Spleen (tissue), 11 donors: ENCODE measurements around the gene GRXCR1. TPM values are rescaled to one million over a fixed set of nuclear protein-coding genes. Genes with fewer than 3 reads are reported as not detected.

ENCODE experiments used
- DNase-seq: peaks from one replicate; pipeline ENCODE4 v3.0.0-alpha.2; 2020
- H3K27ac ChIP-seq, 8 donors: fragments of 200-600 bp; sonication (generic) in 7 of 8; 1 replicate in 4 of 8; 2 replicates in 4 of 8; pipeline versions ENCODE4 v1.5.0 to v1.8.0; 2016 to 2021; ENCODE audit warnings: inconsistent platforms in 4 of 8, mild to moderate bottlenecking in 4 of 8, moderate library complexity in 1 of 8
- H3K27me3 ChIP-seq, 7 donors: fragments of 200-600 bp; sonication (generic) in 6 of 7; replicated peaks in 1 of 7; 1 replicate in 4 of 7; 2 replicates in 3 of 7; pipeline versions ENCODE4 v1.5.0 to v1.8.0; 2016 to 2021; ENCODE audit warnings: inconsistent platforms in 3 of 7, mild to moderate bottlenecking in 1 of 7
- H3K36me3 ChIP-seq, 6 donors: fragments of 200-600 bp; sonication (generic) in 5 of 6; 1 replicate in 4 of 6; 2 replicates in 2 of 6; pipeline versions ENCODE4 v1.5.0 to v1.8.0; 2016 to 2021; ENCODE audit warnings: inconsistent platforms in 2 of 6
- H3K4me1 ChIP-seq, 6 donors: fragments of 200-600 bp; sonication (generic) in 5 of 6; 1 replicate in 3 of 6; 2 replicates in 3 of 6; pipeline versions ENCODE4 v1.5.0 to v1.8.0; 2016 to 2021; ENCODE audit warnings: inconsistent platforms in 3 of 6
- H3K4me3 ChIP-seq, 8 donors: fragments of 200-600 bp; sonication (generic) in 7 of 8; 1 replicate in 4 of 8; 2 replicates in 4 of 8; pipeline versions ENCODE4 v1.5.0 to v1.8.0; 2016 to 2021; ENCODE audit warnings: inconsistent platforms in 4 of 8, mild to moderate bottlenecking in 4 of 8, moderate library complexity in 2 of 8
- H3K9me3 ChIP-seq, 8 donors: fragments of 200-600 bp; sonication (generic) in 7 of 8; 1 replicate in 4 of 8; 2 replicates in 4 of 8; pipeline versions ENCODE4 v1.5.0 to v1.8.0; 2016 to 2021; ENCODE audit warnings: inconsistent platforms in 4 of 8
- CTCF ChIP-seq, 11 experiments: fragments of 200-600 bp in 7 of 11; fragments of 450-650 bp in 4 of 11; sonication (generic) in 4 of 11; IDR thresholded peaks in 8 of 11; conservative IDR thresholded peaks in 3 of 11; 1 replicate in 7 of 11; 2 replicates in 4 of 11; pipeline versions ENCODE4 v1.4.0 to v1.8.0; 2016 to 2021; ENCODE audit warnings: antibody characterized with exemption in 11 of 11, inconsistent platforms in 4 of 11, mild to moderate bottlenecking in 1 of 11
- POLR2A ChIP-seq, 3 donors: fragments of 450-650 bp; IDR thresholded peaks; one replicate each; pipeline ENCODE4 v1.5.1; 2017; ENCODE audit warnings: antibody characterized with exemption in 3 of 3, mild to moderate bottlenecking in 1 of 3
- POLR2AphosphoS5 ChIP-seq, 3 donors: sonication (generic); formaldehyde crosslinking; IDR thresholded peaks; one replicate each; pipeline ENCODE4 v1.5.1; 2017; ENCODE audit warnings: antibody characterized with exemption in 3 of 3
- WGBS, 5 donors: extraction: QIAGEN DNeasy Blood & Tissue Kit in 3 of 5; methylation state at CpG; one replicate each; pipeline versions ENCODE4 v1.1.5 to v1.1.7; 2013 to 2018; 5-methylcytosine and 5-hydroxymethylcytosine counted together
- intact Hi-C: fragments of 100-400 bp; cut with DNase I; formaldehyde crosslinking; loops from one replicate; pipeline ENCODE4 v1.15.0; 2023; ENCODE audit warnings: low total_unique reads
- polyA plus RNA-seq, 3 donors: library from polyadenylated mRNA; stranded (reverse); fragments of 200-250 nt; gene quantifications; one replicate each; pipeline ENCODE4 v1.2.1, GENCODE V29; 2013
- total RNA-seq, 7 donors: library from RNA; depleted of rRNA in 3 of 7; stranded (reverse); fragments of >200 nt in 3 of 7; fragmentation: NEBNext Ultra II Directional in 4 of 7; extraction: Animal tissue kit (Norgen Biotek cat#: 25700) in 4 of 7; gene quantifications; one replicate each; pipeline versions ENCODE4 v1.1.0 to v1.2.1, GENCODE V29; 2016 to 2021
- donor health status: healthy with polysubstance abuse.
- donor health status: DM: no; HTN: no; CAD: no; lungs with moderate emphysema.
- donor health status: DM: no; HTN: no; CAD: no.
- donor health status: Bipolar disorder and iron deficiency.
- donor health status: healthy.
- donor health status: DM: no; HTN: no; CAD: no.
- donor health status: DM: yes; HTN: yes; CAD: no.

The GRXCR1 gene
- total and polyA plus RNA-seq, 10 donors = not detected

GRCh38 chr4:42955746-42956505 lies 63.4 kb downstream of the GRXCR1 start:
- no peak overlapping the region for H3K27ac ChIP-seq
- no peak for DNase-seq
- 63 to 74% (median 70%) methylated on average over 5 of the region's 5 CpGs for WGBS, 5 donors
- intact Hi-C loops = no loop called here
- H3K36me3 ChIP-seq = no peaks in the 10 kb centered on the region
- no peak overlapping the region for H3K4me3 ChIP-seq
- TF ChIP-seq POLR2A (IDR thresholded peaks at IDR 0.05) (no peak), POLR2AphosphoS5 (IDR thresholded peaks at IDR 0.05) (no peak), CTCF (IDR thresholded peaks at IDR 0.05 in 8 of 11, conservative IDR thresholded peaks at IDR 0.05 in 3 of 11) (no peak)
- H3K27me3 ChIP-seq = no peaks in the 10 kb centered on the region
- H3K9me3 ChIP-seq = no peaks in the 10 kb centered on the region
- no peaks in the 10 kb centered on the region for H3K4me1 ChIP-seq

DNA sequence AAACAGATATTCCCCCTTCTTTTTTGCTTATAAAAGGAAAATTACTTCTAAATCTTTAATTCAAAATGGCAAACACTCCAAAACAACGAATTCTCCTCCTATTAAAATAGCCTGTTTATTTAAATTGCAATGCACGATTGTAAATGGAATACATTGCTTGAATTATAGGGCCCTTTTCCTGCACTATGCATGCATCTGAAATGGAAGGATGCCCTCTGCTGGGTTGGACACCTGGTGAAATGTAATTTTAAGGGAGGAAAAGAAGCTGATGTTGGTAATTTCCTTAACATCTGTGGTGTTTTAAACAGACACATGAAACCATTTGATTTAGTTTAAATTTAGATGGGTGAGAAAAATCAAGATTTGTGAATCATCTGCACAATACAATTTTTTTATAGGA lies 72.8 kb downstream of the GRXCR1 start:
- Histone ChIP-seq H3K36me3 (no peaks in the 10 kb centered on the region), H3K4me1 (no peaks in the 10 kb centered on the region), H3K9me3 (peaks cover 0 to 5% (median 0%) of the 10 kb centered on the region in 8 donors), H3K27ac (no peak overlapping the region), H3K27me3 (no peaks in the 10 kb centered on the region), H3K4me3 (no peak overlapping the region)
- DNase-seq = no peak
- 26 to 35% (median 33%) methylated on average over 2 of the region's 2 CpGs for WGBS, 5 donors
- intact Hi-C loops = no loop called here
- TF ChIP-seq POLR2A (IDR thresholded peaks at IDR 0.05) = no peak
- no peak for TF ChIP-seq POLR2AphosphoS5 (IDR thresholded peaks at IDR 0.05)
- no peak for TF ChIP-seq CTCF (IDR thresholded peaks at IDR 0.05 in 8 of 11, conservative IDR thresholded peaks at IDR 0.05 in 3 of 11)

DNA sequence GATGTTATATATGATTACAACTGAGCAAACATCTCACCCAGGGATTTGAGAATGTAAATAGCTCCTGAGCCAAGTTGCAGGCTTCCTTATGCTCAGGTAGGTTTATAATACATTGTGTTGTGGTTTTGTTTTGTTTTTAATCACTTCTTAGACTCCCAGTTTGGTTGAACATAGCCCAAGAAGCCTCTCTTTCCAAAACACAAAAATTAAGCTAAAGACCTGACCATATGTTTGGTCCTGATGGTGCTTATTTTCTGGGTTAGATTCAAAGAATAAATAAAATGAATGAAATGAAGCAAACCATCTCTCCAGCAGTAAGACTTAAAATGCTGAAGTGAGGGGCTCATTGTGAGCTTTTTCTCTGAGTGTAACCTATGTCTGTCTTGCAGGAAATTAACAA lies 93.5 kb downstream of the GRXCR1 start:
- DNase-seq = no peak
- no peaks in the 10 kb centered on the region for H3K4me1 ChIP-seq
- H3K27me3 ChIP-seq = no peaks in the 10 kb centered on the region
- intact Hi-C loops = no loop called here
- peaks cover 0 to 32% (median 22%) of the 10 kb centered on the region in 8 donors for H3K9me3 ChIP-seq
- no peak overlapping the region for H3K27ac ChIP-seq
- no peak overlapping the region for H3K4me3 ChIP-seq
- TF ChIP-seq POLR2A (IDR thresholded peaks at IDR 0.05) (no peak), POLR2AphosphoS5 (IDR thresholded peaks at IDR 0.05) (no peak), CTCF (IDR thresholded peaks at IDR 0.05 in 8 of 11, conservative IDR thresholded peaks at IDR 0.05 in 3 of 11) (no peak)
- H3K36me3 ChIP-seq = no peaks in the 10 kb centered on the region

GRCh38 chr4:42995343-42995944 lies 102.9 kb downstream of the GRXCR1 start:
- H3K27ac ChIP-seq = no peak overlapping the region
- H3K4me1 ChIP-seq = no peaks in the 10 kb centered on the region
- no peaks in the 10 kb centered on the region for H3K36me3 ChIP-seq
- TF ChIP-seq POLR2AphosphoS5 (IDR thresholded peaks at IDR 0.05) = no peak
- no peak for TF ChIP-seq POLR2A (IDR thresholded peaks at IDR 0.05)
- peak in 9 of 11 experiments; percentile 18 to 59 (median 45) for TF ChIP-seq CTCF (IDR thresholded peaks at IDR 0.05 in 8 of 11, conservative IDR thresholded peaks at IDR 0.05 in 3 of 11)
- intact Hi-C loops = no loop called here
- no peak overlapping the region for H3K4me3 ChIP-seq
- 38 to 50% (median 44%) methylated on average over 6 of the region's 6 CpGs for WGBS, 5 donors
- no peaks in the 10 kb centered on the region for H3K27me3 ChIP-seq
- DNase-seq = no peak
- peaks cover 0 to 16% (median 14%) of the 10 kb centered on the region in 8 donors for H3K9me3 ChIP-seq
